DND-41 (cell line): ENCODE measurements around the gene CCL11.

Source experiments
- CTCF ChIP-seq: IDR thresholded peaks from 2 replicates; pipeline ENCODE4 v1.5.1; 2012; ENCODE audit warnings: borderline replicate concordance, low read length, moderate library complexity, mild to moderate bottlenecking; ENCODE audit not compliant: poor library complexity, severe bottlenecking; ENCODE audit errors: extremely low read depth
- EZH2 ChIP-seq: IDR thresholded peaks from 3 replicates; pipeline ENCODE4 v1.6.1; 2012; ENCODE audit warnings: borderline replicate concordance, low read depth, mild to moderate bottlenecking, moderate library complexity, low read length, inconsistent platforms; ENCODE audit not compliant: severe bottlenecking

GRCh38 chr17:34252095-34252443 lies 33.5 kb upstream of the CCL11 start:
- TF ChIP-seq CTCF: no peak
- no peak for TF ChIP-seq EZH2
